HG03095 (cell line): ENCODE data around the gene CSMD2.
A peak's percentile ranks its signal among the peaks of the same experiment; 100 is the strongest.
"Not testable (repeated sequence)": the region's sequence is repeated elsewhere in the genome, so short reads cannot be mapped to it uniquely, and the experiment has no call there.

Experiments used
- ATAC-seq: cut with Tn5 transposase; IDR thresholded peaks from one replicate; pipeline ENCODE4 v1.9.1; 2021; ENCODE audit warnings: moderate library complexity; ENCODE audit not compliant: unreplicated experiment

CSMD2 gene

DNA sequence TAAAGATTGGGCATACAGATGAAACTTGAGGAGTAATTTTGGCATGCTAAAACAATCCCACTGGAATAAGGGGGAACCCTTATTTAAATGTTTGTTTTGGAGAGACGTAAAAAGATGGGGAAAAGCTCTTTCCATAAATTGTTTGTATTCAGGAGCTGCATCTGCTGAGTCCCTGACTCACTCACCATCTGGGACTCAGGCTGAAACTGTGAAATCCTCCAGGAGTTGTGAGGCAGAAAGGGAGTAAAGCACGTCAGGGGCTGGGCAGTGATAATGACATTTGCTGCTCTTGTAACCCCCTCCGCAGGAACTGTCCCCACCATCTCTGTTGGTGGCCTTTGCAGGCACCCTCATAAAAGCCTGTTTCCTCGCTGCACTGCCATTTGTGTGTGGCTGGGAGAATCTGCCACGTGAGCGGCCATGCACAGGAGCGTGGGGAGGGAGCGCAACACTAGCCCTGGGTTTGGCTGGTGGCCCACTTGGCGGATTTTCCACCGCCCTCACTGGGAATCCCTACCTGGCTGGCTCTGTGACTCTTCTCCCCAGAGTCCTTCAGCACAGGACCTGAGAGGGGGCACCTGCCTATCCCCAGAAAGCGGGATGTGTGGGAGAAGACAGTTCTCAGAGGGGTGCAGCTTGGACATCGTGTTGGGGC, 647.3 kb downstream of the CSMD2 start:
- ATAC-seq: no peak

DNA sequence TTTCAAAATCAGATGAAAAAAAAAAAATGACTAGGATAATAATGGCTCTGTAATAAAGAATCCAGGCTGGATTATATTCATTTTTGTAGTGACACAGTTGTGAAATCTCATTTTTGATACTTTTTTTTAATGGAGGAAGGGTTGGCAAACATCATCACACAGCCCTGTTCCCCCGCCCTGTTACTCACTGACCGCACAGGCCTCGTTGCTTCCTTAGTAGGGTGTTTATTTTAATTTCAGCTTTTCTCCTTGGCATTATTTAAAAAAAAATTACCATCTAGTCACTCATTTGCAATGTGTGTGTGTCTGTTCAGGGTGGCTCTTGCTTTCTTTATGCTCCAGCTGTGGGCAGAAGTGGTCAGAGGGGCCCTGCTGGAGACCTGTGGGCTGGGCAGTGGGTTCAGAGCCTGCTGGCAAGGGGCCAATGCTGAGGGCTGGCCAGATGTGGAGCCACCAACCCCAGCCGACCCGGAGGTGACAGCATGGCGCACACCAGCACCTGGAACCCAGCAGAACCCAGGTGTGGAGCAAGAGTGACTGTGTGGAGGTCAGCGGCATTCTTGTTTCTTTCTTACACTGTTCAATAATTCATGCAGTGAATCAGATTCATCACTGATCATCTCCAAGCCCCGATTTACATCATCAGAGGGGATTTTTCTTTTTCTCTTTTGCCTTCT, 648.0 kb downstream of the CSMD2 start:
- ATAC-seq: no peak

DNA sequence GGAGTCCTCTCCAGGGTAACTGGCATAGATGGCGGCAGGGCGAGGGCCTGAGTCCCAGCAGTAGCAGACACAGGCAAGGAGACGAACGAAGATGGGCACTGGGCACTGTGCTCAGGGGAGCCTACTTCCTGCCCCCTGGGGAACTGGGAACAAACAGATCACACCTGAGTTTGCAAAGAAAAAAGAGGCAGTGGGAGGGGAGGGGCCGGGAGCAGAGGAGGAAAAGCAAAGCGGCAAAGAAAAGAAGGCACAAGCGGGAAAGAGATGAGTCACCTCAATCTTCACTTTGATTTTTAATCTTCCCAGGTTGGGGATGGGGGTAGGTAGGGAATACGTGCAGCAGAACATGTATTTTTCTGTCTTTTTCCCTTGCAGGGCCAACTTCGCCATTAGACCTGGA, 648.6 kb downstream of the CSMD2 start:
- no peak for ATAC-seq

DNA sequence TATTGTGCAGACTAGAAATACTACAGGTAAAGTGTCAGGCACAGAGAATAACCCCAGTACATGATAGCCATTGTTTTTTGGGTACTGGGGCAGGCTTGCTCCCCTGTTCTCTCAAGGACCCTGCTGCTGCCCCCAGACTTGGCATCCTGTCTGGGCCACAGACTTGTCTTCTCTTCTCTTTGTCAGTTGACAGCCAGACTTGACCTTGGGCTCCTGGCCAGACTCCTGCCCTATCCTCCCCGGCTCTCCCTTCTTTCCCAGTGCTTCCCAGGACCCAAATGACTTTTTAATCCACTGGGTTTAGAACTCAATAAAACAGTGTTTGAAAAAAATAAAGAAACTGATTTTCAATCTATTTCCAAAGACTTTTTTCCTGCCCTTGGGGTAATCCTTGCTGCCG, 649.4 kb downstream of the CSMD2 start:
- ATAC-seq: no peak

DNA sequence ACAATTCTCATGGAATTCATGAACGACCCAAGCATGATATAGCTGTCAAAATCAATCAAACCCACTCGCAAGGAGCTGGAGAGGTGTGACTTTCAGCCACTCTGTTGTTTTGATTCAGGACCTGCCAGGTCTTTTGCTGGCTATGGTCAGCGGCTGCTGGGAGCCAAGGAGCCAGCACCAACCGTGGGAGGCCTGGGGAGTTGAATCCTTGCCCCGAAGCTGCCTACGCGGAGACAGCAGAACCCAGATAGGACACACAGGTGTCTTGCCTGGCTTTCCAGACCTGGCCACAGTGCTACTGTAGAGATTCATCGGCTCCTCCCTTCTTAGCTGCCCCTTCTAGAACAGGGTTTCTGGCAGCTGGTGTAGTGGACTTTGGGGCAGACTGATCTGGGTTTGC, 649.9 kb downstream of the CSMD2 start:
- no peak for ATAC-seq

DNA sequence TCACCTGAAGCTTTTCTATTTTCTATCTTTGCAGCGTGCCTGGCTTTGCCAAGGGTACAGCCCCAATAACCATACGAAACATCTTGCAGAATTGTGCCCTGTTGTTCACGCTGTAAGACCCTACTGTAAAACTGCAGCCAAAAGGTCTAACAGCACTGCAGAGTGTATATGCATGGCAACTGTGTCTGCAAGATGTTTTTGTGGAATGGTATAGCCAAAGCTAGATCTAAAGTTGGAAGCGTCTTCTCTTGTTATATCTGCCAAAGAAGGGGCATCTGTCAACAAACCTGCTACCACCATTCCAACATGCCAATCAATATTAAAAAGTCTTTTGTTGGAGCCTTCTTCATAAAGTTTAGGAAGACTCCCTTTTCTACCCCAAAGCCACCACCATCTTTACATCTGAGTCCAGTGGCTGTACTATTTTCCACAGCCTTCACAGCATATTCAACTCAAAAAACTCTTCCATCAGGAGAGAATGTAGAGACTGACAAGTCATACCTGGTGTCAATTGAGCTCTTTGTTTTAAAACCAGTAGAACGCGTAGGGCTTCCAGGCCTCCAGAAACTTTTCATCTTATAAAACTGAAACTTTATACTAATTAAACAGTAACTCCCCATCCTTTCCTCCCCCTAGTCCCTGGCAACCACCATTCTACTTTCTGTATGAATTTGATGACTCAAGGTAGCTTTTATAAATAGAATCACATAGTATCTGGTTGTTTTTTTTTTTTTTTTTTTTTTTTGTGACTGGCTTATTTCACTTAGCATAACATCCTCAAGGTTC, 652.6 kb downstream of the CSMD2 start:
- ATAC-seq: no peak

DNA sequence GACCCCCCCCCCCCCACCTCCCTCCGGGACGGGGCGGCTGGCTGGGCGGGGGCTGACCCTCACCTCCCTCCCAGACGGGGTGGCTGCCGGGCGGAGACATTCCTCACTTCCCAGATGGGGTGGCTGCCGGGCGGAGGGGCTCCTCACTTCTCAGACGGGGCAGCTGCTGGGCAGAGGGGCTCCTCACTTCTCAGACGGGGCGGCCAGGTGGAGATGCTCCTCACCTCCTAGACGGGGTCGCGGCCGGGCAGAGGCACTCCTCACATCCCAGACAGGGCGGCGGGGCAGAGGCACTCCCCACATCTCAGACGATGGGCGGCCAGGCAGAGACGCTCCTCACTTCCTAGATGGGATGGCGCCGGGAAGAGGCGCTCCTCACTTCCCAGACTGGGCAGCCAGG, 655.8 kb downstream of the CSMD2 start:
- not testable (repeated sequence) for ATAC-seq

DNA sequence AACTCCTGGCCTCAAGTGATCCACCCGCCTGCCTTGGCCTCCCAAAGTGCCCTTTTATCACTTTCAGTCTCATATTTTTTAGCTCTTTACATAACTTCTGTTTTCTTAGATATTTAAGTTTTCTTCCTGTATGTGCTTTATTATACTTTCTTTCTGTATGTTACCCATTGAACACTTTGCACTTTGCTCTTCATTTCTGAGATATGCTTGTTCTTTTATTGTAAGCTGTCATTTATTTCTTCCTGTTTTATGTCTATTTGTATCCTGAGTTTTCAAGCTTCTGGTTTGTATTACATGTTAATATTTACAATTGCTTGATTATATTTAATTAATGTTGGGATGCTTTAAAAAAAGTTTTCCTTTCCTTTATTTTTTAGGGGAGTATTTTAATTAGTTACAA, 656.9 kb downstream of the CSMD2 start:
- ATAC-seq: no peak

DNA sequence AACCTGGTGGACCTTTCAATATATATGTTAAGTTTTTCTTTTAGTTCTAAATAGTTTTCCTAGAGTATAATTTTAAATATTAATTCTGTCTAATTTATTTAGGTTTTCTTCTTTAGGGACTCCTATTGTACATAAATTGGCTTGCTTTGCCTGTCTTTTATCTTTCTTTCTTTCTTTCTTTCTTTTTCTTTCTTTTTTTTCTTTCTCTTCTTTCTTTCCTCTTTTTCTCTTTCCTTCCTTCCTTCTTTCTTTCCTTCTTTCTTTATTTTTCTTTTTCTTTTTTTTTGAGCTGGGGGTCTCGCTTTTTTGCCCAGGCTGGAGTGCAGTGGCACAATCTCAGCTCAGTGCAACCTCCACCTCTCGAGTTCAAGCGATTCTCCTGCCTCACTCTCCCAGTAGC, 657.4 kb downstream of the CSMD2 start:
- no peak for ATAC-seq

DNA sequence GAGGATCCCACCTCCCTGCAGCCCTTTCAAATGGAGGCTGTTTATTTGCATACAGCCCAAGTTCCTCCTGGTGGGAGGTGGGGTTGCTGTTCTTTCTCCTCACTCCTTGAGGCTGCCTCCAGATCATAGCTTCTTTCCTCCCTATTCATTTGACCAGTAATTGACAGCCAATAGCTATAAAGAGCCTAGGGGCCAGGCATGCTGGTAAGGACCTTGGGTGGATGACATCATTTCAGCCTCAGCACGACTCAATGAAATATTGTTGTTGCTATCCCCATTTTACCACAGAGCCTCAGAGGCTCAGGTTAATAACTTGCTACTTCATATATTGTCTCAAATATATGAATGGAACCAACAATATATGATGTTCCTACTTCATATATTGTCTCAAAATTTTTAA, 661.5 kb downstream of the CSMD2 start:
- ATAC-seq: no peak

DNA sequence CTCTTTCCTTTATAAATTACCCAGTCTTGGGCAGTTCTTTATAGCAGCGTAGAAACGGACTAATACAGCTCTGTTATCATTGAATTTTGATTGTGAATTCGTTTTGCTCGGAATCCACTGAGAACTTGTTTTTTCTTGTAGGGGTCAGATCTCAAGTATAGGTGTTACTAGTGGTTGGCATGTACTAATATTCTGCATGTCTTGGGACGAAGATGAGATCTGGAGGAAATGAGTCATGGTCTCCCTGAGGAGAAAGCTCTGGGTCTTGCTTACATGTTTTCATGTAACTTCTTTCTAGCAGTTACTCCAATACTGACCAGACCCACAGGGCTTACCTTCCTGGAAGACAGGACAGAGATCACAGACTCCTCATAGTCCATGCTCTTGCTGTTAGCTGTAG, 662.3 kb downstream of the CSMD2 start:
- no peak for ATAC-seq

DNA sequence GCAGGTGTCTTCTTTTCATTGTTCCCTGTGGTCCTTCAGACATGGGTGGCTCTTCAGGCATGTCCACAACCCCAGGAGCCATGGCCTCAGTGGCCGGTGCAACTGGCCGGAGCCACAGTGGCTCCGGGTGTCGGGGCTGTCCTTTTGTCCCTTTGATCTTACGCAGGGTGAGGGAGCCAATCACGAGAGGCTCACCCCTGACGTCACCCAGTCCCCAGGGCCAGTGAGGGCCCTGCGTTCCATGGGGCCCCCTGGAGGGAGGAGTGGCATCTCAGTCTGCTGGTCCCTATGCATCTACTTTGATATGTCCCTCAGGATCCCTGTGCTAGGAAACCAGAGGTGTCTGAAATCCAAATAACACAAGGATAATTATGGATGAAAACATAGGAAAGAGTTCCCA, 663.3 kb downstream of the CSMD2 start:
- ATAC-seq: no peak

DNA sequence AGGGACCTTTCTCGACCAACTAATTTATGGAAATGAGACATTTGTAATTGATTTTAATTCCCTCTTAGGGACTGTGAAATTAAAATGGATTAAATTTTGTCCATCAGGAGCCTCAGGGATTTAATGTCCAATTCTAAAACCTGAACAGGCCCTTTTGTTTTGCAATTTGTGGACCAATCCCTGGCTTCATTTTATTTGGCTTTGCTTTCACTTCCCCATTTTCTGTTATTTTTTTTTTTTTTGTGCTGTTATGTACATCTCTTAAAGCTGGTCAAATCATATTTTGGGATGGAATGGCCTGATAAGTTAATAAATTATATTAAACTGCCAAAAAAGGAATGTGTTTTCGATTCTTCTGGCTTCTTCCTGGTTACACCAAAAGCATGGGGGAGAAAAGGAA, 663.7 kb downstream of the CSMD2 start:
- ATAC-seq: no peak

DNA sequence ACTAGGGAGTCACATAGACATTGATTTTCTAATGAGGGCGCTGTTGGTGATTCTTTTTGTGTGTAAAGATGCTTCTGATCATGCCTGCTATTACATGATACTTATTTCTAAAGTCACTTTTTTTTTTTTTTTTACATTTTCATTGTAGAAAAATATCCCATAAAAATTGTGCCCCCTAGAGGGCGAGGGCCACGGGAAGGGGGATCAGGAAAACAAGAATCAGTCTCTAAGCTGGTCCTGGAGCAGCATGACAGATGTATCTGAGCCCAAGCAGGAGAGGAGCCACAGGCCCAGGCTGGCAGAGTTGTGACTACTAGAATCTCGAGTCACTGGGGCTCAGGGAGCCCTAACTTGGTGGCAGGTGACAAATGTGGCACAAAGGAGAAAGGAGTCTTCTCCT, 664.5 kb downstream of the CSMD2 start:
- ATAC-seq: no peak

DNA sequence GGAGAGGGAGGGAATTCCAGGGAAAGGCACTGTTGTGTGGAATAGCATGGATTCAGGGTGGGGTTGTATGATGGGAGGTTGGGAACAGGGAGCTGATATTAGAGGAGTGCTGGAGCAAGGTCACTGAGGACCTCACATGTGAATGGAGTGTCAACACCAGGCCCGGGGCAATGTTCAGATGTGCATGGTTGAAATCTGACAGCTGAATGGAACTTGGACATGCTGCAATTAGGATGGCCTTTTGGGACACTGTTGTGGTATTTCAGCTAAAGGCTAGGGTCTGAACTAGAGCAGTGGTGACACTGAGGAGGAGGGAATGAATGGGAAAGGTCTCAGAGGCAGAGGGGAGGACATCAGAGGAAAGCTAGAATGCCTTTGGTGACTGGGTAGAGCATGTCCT, 667.6 kb downstream of the CSMD2 start:
- no peak for ATAC-seq

DNA sequence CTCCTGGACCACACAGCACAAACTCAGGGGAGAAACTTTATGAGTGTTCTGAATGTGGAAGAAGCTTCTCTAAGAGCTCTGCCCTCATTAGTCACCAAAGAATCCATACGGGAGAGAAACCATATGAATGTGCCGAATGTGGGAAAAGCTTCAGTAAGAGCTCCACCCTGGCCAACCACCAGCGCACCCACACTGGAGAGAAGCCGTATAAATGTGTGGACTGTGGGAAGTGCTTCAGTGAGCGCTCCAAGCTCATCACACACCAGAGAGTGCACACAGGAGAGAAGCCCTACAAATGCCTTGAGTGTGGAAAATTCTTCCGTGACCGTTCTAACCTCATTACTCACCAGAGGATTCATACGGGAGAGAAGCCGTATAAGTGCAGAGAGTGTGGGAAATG, 670.1 kb downstream of the CSMD2 start:
- ATAC-seq: no peak

DNA sequence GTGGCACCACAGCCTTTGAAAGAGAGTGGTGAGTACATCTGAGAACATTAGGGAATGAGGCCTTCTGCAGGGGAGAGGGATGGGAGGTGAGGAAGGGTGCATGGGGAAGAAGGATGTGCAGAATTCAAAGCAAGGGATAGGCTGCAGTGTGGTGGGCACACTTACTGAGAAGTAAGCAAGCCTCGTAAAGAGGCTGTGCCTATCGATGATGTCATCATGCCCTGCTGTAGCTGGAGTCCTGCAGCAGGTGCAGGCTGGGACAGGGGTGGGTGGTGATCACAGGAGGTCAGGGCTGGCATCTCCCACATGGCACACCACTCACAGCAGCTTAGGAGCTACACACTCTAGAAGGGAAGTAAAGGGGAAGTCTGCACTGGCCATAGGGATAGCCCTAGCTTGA, 676.4 kb downstream of the CSMD2 start:
- no peak for ATAC-seq

DNA sequence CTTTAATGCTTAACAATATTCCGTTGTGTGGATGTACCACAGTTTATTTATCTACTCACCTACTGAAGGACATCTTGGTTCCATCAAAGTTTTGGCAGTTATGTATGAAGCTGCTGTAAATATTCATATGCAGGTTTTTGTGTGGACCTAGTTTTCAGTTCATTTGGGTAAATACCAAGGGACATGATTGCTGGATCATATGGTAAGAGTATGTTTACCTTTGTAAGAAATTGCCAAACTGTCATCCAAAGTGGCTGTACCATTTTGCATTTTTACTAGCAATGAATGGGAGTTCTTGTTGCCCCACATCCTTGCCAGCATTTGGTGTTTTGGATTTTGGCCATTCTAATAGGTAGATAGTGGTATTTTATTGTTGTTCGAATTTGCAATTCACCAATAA, 682.6 kb downstream of the CSMD2 start:
- no peak for ATAC-seq

DNA sequence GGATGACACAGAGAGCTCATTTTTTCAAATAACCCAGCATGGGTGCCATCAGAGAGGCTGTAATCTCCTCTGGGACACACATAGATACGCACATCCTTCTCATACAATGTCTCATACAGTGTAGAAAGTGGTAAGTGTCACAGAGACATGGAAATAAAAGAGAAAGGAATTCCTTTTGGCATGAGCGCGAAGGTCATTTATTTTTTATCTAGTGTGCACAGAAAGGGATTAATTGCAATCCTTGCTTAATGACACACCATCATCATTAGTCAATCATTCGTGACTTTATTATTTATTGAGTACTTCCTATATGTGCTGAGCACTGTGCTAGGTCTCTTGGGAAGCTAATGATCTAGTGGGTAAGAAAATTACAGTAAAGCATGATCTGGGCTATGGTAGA, 687.6 kb downstream of the CSMD2 start:
- ATAC-seq: no peak

DNA sequence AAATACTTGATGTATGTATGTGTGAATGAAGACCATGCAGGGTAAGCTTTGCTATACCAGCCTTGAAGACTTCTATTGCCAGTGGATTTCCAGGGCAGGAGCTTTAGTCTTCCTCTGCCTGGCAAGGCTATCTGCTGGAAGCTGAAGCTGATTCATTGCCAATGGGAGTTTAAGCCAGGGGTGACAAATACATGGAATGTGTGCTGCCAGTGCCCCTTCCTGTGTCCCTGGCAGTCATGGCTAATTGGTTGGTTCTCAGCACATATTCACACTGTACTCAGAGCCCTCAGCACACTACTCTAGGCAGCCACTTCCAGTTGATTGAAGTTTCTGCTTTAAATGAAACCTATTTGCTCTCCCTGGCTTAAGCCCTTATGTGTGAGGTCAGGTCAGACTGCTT, 691.1 kb downstream of the CSMD2 start:
- no peak for ATAC-seq

DNA sequence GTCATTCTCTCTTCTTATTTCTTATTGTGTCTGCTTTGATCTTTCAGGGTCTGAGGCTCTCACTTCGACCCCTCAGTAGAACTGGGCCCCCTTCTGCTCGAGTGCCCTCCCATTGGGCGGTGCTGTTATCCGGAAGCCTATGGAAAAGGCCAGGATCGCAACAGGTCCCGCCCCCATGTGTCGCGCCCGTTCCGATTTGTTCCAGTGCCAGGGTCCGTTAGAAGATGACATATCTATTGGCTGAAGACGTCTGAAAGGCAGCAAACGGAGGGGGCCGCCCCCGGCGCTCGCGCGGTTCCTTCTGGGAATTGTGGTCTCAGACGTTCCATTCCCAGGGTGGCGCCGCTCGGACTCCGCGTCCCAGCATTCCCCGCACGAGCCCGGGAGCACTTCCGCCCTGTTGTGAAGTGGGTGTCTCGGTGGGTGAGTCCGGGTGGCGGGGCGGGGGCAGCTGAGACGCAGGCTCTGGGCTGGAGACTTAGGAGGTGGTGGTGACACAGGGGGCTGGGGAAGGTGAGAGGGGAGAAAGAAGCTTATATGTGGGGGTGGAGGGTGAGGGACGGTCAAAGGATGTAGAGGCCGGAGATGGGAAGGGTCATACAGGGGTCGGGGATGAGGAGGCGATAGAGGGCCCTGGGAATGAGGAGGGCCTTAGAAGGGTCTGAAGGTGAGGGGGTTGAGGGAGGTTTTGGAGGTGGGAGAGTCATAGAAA, 692.6 kb downstream of the CSMD2 start, which contains the start of gene ZSCAN20:
TSS of gene ZSCAN20 (plus strand) at position 377 of the 712 bp plus-strand sequence. CDS start 6,644 bp downstream, outside the sequence.
- peak; percentile 92 for ATAC-seq
